Loucy (cell line): ENCODE results near the gene CRHR2.

Source experiments
- CTCF ChIP-seq: fragments of 200-600 bp; sonication (generic); conservative IDR thresholded peaks from 2 replicates; pipeline ENCODE4 v1.5.1; 2014; ENCODE audit warnings: mild to moderate bottlenecking, antibody characterized with exemption, low read length
- EZH2phosphoT487 ChIP-seq: fragments of 200-600 bp; IDR thresholded peaks from 2 replicates; pipeline ENCODE4 v1.6.1; 2018; ENCODE audit warnings: antibody characterized with exemption, mild to moderate bottlenecking, moderate library complexity, borderline replicate concordance

- TF ChIP-seq CTCF (no peak), EZH2phosphoT487 (no peak)
Measured at GRCh38 chr7:30700941-30701340, 18.7 kb upstream of the CRHR2 start.
